ENCODE data around the gene ZSCAN21.
A peak's percentile ranks its signal among the peaks of the same experiment; 100 is the strongest.

ZSCAN21 gene

DNA sequence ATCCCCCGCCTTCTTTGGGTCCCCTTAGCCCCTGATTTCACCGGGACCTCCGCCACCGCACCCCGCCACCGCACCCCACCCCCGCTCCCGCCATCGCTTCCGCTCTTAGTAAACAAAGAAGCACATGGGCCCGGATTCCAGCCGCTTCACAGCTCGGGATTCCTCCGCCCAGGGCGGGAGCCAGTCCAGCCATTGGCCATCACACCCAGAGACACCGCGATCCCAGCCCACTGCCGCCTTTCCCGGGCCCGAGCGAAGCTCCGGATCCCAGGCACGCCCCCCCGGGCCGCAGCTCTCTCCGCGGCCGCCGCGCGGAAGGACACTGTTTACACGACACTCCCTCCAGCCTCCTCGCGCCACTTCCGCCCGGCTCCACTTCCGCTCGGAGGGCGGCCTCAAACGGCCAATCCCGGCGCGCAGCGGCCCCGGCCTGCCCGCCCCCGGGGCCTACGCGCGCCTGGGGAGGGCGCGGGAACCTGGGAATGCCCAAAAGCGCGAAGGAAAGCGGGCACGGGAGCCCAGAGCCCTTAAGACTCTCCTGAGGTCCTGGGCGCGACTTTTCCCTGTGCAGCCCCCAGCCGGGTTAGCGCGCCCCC is 50.9 kb downstream of the ZSCAN21 start:
- DNase-seq (ENCODE audit: low spot score): peak; percentile 97

GRCh38 chr7:100101016-100101862 is 51.7 kb downstream of the ZSCAN21 start, which contains the start of the genes AP4M1 and MCM7:
Gene AP4M1, plus strand, starts transcription at chr7:100101643. Its CDS starts 72 bp downstream, at chr7:100101715.
Gene MCM7, minus strand, starts transcription at chr7:100101397. Its CDS starts 103 bp downstream, at chr7:100101294.
- peak; percentile 99 for DNase-seq (ENCODE audit: low spot score)

GRCh38 chr7:100102950-100103840 is 53.6 kb downstream of the ZSCAN21 start:
- DNase-seq (ENCODE audit: low spot score): no peak

DNA sequence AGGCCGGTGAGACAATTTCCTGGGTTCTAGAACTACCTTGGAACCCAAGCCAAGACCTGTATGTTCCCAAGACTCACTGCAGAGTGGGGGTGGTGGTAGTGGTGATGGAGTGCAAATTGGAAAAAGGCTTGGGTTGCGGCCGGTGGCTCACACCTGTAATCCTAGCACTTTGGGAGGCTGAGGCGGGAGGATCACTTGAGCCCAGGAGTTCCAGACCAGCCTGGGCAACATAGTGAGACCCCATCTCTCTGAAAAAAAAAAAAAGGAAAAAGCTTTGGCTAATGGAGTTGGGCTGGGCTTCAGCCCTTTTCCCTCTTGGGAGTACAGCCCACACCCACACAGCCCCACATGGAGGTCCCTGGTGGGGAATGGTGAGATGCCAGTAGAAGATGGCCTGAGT is 56.0 kb downstream of the ZSCAN21 start:
- no peak for DNase-seq (ENCODE audit: low spot score)

- DNase-seq (ENCODE audit: low spot score): no peak
Measured at GRCh38 chr7:100106633-100107032, 57.1 kb downstream of the ZSCAN21 start.

DNA sequence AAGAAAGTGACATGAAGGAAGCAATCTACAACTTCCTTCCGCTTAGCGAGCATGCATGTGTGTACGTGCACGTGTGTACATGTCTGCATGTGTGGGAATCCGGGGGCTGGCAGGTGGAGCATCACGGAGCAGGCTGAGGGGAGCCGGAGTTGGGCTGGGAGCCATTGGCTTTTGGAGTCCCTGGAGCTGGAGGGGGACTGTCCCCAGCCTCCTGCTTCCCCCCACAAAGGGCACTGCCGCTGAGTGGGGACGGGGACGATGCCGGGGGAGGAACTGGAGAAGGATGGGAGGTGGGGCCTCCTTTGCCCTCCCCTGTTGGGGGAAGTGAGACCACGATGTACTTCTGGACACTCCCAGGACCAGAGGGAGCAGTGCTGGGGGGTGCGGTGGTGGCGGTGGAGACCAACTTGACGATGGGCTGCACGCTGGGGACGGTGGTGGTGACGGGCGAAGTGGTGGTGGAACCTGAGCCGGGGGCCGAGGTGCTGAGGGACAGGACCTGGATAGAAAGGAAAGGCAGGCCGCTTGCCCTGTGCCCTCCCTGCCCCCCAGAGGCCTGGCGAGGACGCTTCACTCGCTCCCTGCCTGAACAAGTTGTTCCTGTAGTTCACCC is 57.7 kb downstream of the ZSCAN21 start:
- DNase-seq (ENCODE audit: low spot score): no peak

DNA sequence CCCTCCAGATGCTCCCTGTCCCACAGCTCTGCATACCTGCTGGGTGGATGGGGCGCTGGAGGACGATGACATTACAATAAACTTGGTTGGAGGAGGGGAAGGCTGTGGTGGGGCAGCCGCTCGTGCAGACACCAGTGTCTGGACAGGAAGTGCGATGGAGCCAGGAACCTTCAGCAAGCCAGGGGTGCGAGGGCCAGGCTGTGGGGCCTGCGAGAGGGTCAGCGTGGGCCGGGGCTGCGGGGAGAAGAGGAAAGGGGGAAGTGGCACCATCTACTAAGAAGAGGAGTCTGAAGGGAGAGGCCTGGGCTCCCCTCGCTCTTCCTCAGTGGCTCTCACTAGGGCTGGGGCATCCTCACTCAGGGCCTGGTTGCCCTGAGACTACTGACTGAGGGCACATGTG is 58.3 kb downstream of the ZSCAN21 start:
- DNase-seq (ENCODE audit: low spot score): no peak

DNA sequence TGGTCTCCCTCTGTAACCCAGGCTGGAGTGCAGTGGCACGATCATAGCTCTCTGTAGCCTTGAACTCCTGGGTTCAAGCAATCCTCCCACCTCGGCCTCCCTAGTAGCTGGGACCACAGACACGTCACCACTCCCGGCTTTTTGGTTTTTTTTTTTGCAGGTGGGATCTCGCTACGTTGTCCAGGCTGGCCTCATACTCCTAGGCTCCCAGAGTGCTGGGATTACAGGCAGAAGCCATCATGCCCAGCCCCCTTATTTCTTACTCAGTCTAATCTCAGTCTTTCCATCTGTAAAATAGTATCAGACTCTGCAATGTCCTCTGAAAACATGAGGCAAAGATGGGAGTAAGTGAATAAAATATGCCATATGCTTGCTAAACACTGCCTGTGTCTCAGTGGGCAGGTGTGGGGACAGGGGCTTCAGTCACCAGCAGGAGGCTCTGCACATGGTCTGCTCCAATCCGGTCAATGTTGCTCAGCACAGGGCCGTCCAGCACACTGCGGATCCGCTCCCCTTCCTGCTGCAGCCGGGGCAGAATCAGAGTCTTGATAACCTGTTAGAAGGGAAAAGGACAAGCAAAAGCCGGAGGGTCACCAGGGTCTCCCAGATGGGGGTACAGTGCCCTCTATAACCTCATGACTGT is 60.1 kb downstream of the ZSCAN21 start:
- DNase-seq (ENCODE audit: low spot score): no peak

- DNase-seq (ENCODE audit: low spot score): no peak
Measured at GRCh38 chr7:100111156-100111555, 61.6 kb downstream of the ZSCAN21 start.

- no peak for DNase-seq (ENCODE audit: low spot score)
Measured at GRCh38 chr7:100111914-100112313, 62.3 kb downstream of the ZSCAN21 start.

Data from GM03348 (cell line).